ENCODE measurements around the gene AGBL3. TPM values are rescaled to one million over a fixed set of nuclear protein-coding genes. Genes with fewer than 3 reads are reported as not detected.

Gene AGBL3
- polyA plus RNA-seq, 3 donors: 0.03 to 0.20 (median 0.12) TPM

DNA sequence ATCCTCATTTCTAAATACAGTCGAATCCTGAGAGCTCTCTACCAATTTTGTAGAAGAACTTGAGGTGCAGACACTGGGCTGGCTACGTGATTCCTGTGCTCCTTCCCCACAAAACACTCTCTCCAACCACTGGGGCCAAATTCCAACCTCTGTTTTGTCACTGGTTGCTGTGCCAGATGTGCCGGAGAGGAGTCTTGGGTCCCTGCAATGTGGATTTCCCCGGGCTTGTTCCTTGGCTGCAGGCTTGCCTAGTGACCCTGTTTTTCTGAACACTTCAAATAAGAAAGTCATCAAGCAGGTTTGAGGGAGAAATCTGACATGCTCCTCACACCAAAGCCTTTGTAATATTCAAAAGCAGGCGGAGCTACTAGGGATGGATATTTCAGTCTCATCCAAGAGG lies 44.4 kb upstream of the AGBL3 start:
- DNase-seq: no peak
- Histone ChIP-seq H3K9me3 (replicated peaks in 1 of 2; ENCODE audit: control insufficient read depth in 1 of 2, insufficient read depth in 1 of 2, low read length in 2 of 2) (no peaks in the 10 kb centered on the region), H3K4me1 (ENCODE audit: control insufficient read depth in 1 of 2, insufficient read depth in 2 of 2, low read length in 2 of 2) (no peaks in the 10 kb centered on the region), H3K79me2 (ENCODE audit: insufficient read depth, low read length) (no peaks in the 10 kb centered on the region), H3K27me3 (ENCODE audit: control insufficient read depth in 2 of 2, insufficient read depth in 2 of 2, low read length in 2 of 2) (no peaks in the 10 kb centered on the region), H3K27ac (ENCODE audit: low read depth in 1 of 2, low read length in 2 of 2) (no peak overlapping the region), H4K20me1 (ENCODE audit: insufficient read depth, low read length) (no peaks in the 10 kb centered on the region), H3K4me2 (replicated peaks; ENCODE audit: extremely low read depth, low read length, poor library complexity, severe bottlenecking) (no peak overlapping the region), H2AFZ (ENCODE audit: insufficient read depth, low read depth, low read length, poor library complexity, severe bottlenecking) (no peak overlapping the region), H3K4me3 (replicated peaks in 1 of 3; ENCODE audit: low read depth in 2 of 3, low read length in 3 of 3) (no peak overlapping the region), H3K36me3 (replicated peaks in 1 of 2; ENCODE audit: control insufficient read depth in 1 of 2, insufficient read depth in 2 of 2, low read length in 2 of 2) (no peaks in the 10 kb centered on the region), H3K9ac (ENCODE audit: insufficient read depth, low read length, poor library complexity, severe bottlenecking) (no peak overlapping the region)
- Mint-ChIP-seq H3K27me3 (ENCODE audit: low read depth in 3 of 3) (peaks cover 0 to 2% (median 1%) of the 10 kb centered on the region in 3 donors), H3K36me3 (no peaks in the 10 kb centered on the region), H3K9me3 (no peaks in the 10 kb centered on the region), H3K27ac (no peak overlapping the region), H3K4me1 (peaks cover 4% of the 10 kb centered on the region), H3K4me3 (no peak overlapping the region)
- WGBS (ENCODE audit: insufficient coverage): 92% methylated on average over 3 of the region's 5 CpGs
- intact Hi-C loops (cut with micrococcal nuclease): loop anchor here in 1 of 2 donors (10.0 kb wide), 1 partner anchor 507 kb away; no protein-coding TSS in a partner anchor
- TF ChIP-seq, protein P1, sequence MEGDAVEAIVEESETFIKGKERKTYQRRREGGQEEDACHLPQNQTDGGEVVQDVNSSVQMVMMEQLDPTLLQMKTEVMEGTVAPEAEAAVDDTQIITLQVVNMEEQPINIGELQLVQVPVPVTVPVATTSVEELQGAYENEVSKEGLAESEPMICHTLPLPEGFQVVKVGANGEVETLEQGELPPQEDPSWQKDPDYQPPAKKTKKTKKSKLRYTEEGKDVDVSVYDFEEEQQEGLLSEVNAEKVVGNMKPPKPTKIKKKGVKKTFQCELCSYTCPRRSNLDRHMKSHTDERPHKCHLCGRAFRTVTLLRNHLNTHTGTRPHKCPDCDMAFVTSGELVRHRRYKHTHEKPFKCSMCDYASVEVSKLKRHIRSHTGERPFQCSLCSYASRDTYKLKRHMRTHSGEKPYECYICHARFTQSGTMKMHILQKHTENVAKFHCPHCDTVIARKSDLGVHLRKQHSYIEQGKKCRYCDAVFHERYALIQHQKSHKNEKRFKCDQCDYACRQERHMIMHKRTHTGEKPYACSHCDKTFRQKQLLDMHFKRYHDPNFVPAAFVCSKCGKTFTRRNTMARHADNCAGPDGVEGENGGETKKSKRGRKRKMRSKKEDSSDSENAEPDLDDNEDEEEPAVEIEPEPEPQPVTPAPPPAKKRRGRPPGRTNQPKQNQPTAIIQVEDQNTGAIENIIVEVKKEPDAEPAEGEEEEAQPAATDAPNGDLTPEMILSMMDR (IDR thresholded peaks at IDR 0.05): no peak

DNA sequence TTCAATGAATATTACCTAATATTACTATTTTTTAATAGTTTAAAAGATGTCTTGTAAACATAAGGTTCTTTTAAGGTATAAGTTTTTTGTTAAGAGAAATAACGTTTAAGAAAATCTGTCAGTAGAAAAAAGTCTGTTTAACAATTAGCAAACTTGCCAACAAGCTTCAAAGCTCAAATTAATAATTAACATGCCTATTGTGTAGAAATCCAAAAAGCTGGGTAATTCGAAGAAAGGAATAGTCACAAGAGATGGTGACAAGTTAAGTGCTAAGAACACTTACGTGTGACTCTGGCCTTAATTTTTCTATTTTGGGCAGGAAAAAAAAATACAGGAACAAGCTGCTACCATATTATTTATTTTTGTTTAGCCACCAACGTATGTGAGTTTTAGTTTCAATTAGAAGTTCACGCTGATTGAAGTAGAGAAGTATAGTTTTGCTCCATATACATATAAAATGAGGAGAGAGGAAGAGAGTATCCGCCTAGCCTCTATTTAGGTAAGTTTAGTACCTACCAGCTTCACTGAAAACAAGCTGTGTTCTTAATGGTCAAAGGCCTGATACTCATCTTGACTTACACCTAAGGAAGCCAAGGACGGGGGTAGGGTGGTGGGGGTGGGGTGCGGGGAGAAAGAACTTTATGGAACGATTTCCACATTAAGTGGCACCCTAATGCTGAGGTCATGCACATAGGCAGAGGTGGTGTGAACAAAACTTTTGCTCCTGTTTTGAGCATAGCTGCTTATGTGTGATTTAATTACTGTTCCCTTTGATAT lies 43.4 kb upstream of the AGBL3 start:
- WGBS (ENCODE audit: insufficient coverage): no CpG with 5 or more reads among the region's 9 CpGs
- no peak overlapping the region for H3K4me3 Mint-ChIP-seq
- no peaks in the 10 kb centered on the region for H3K79me2 ChIP-seq (ENCODE audit: insufficient read depth, low read length)
- no peak overlapping the region for H3K27ac ChIP-seq (ENCODE audit: low read depth in 1 of 2, low read length in 2 of 2)
- no peaks in the 10 kb centered on the region for H3K36me3 ChIP-seq (replicated peaks in 1 of 2; ENCODE audit: control insufficient read depth in 1 of 2, insufficient read depth in 2 of 2, low read length in 2 of 2)
- no peak overlapping the region for H3K27ac Mint-ChIP-seq
- H3K4me1 Mint-ChIP-seq: peaks cover 4% of the 10 kb centered on the region
- no peak for DNase-seq
- peaks cover 0 to 2% (median 0%) of the 10 kb centered on the region in 7 donors for H3K9me3 Mint-ChIP-seq
- H3K4me3 ChIP-seq (replicated peaks in 1 of 3; ENCODE audit: low read depth in 2 of 3, low read length in 3 of 3): no peak overlapping the region
- peaks cover 0 to 2% (median 1%) of the 10 kb centered on the region in 3 donors for H3K27me3 Mint-ChIP-seq (ENCODE audit: low read depth in 3 of 3)
- H3K9me3 ChIP-seq (replicated peaks in 1 of 2; ENCODE audit: control insufficient read depth in 1 of 2, insufficient read depth in 1 of 2, low read length in 2 of 2): no peaks in the 10 kb centered on the region
- no peak overlapping the region for H2AFZ ChIP-seq (ENCODE audit: insufficient read depth, low read depth, low read length, poor library complexity, severe bottlenecking)
- no peaks in the 10 kb centered on the region for H3K27me3 ChIP-seq (ENCODE audit: control insufficient read depth in 2 of 2, insufficient read depth in 2 of 2, low read length in 2 of 2)
- intact Hi-C loops (cut with micrococcal nuclease): loop anchor here in 1 of 2 donors (10.0 kb wide), 1 partner anchor 508 kb away; no protein-coding TSS in a partner anchor
- no peak overlapping the region for H3K9ac ChIP-seq (ENCODE audit: insufficient read depth, low read length, poor library complexity, severe bottlenecking)
- no peaks in the 10 kb centered on the region for H4K20me1 ChIP-seq (ENCODE audit: insufficient read depth, low read length)
- no peaks in the 10 kb centered on the region for H3K4me1 ChIP-seq (ENCODE audit: control insufficient read depth in 1 of 2, insufficient read depth in 2 of 2, low read length in 2 of 2)
- TF ChIP-seq, protein P1 (IDR thresholded peaks at IDR 0.05): no peak
- H3K4me2 ChIP-seq (replicated peaks; ENCODE audit: extremely low read depth, low read length, poor library complexity, severe bottlenecking): no peak overlapping the region
- no peaks in the 10 kb centered on the region for H3K36me3 Mint-ChIP-seq
